Measurements from ENCODE around the gene TBL3.

- TF ChIP-seq BHLHE40 (IDR thresholded peaks at IDR 0.05; ENCODE audit: borderline replicate concordance) (no peak), FOXM1 (IDR thresholded peaks at IDR 0.05; ENCODE audit: borderline replicate concordance) (no peak), ELF4 (IDR thresholded peaks at IDR 0.05) (no peak)
These were observed 47.7 kb downstream of the TBL3 start, which contains the start of gene NPW for GRCh38 chr16:2019518-2019920.

All from HEK293T (cell line).